ENCODE data around the gene RAB33A. TPM values are rescaled to one million over a fixed set of nuclear protein-coding genes. Genes with fewer than 3 reads are reported as not detected.

RAB33A gene
- total RNA-seq, 1 experiment from 2014 or later = not detected

- no peak for DNase-seq (ENCODE audit: low spot score)
Measured at GRCh38 chrX:130172127-130172845, 524 bp downstream of the RAB33A start.

- no peak for DNase-seq (ENCODE audit: low spot score)
Measured at GRCh38 chrX:130173190-130173895, 1.6 kb downstream of the RAB33A start.

- DNase-seq (ENCODE audit: low spot score) = no peak
Measured at GRCh38 chrX:130174045-130174704, 2.4 kb downstream of the RAB33A start.

- DNase-seq (ENCODE audit: low spot score) = no peak
Measured at GRCh38 chrX:130174937-130175336, 3.2 kb downstream of the RAB33A start.

GRCh38 chrX:130176354-130176776 is 4.6 kb downstream of the RAB33A start:
- DNase-seq (ENCODE audit: low spot score) = no peak

GRCh38 chrX:130176942-130177341 is 5.2 kb downstream of the RAB33A start:
- no peak for DNase-seq (ENCODE audit: low spot score)

GRCh38 chrX:130179170-130179569 is 7.4 kb downstream of the RAB33A start:
- DNase-seq (ENCODE audit: low spot score) = no peak

GRCh38 chrX:130179579-130180215 is 7.9 kb downstream of the RAB33A start:
- no peak for DNase-seq (ENCODE audit: low spot score)

- no peak for DNase-seq (ENCODE audit: low spot score)
Measured at GRCh38 chrX:130184168-130184567, 12.4 kb downstream of the RAB33A start.

GRCh38 chrX:130184857-130185256 is 13.1 kb downstream of the RAB33A start:
- no peak for DNase-seq (ENCODE audit: low spot score)

GRCh38 chrX:130186651-130187050 is 14.9 kb downstream of the RAB33A start:
- DNase-seq (ENCODE audit: low spot score) = no peak

- DNase-seq (ENCODE audit: low spot score) = no peak
Measured at GRCh38 chrX:130190801-130191200, 19.0 kb downstream of the RAB33A start.

- no peak for DNase-seq (ENCODE audit: low spot score)
Measured at GRCh38 chrX:130196466-130196865, 24.7 kb downstream of the RAB33A start.

GRCh38 chrX:130197464-130197863 is 25.7 kb downstream of the RAB33A start:
- DNase-seq (ENCODE audit: low spot score) = no peak

- DNase-seq (ENCODE audit: low spot score) = no peak
Measured at GRCh38 chrX:130204647-130205046, 32.9 kb downstream of the RAB33A start.

- no peak for DNase-seq (ENCODE audit: low spot score)
Measured at GRCh38 chrX:130211415-130212186, 39.8 kb downstream of the RAB33A start.

- DNase-seq (ENCODE audit: low spot score) = no peak
Measured at GRCh38 chrX:130212371-130212770, 40.6 kb downstream of the RAB33A start.

- no peak for DNase-seq (ENCODE audit: low spot score)
Measured at GRCh38 chrX:130213376-130213775, 41.6 kb downstream of the RAB33A start.

GRCh38 chrX:130216320-130216719 is 44.6 kb downstream of the RAB33A start:
- no peak for DNase-seq (ENCODE audit: low spot score)

- DNase-seq (ENCODE audit: low spot score) = no peak
Measured at GRCh38 chrX:130224810-130225209, 53.0 kb downstream of the RAB33A start.

GRCh38 chrX:130228871-130229270 is 57.1 kb downstream of the RAB33A start:
- DNase-seq (ENCODE audit: low spot score) = no peak
